ENCODE data around the gene QRFPR.

QRFPR gene

DNA sequence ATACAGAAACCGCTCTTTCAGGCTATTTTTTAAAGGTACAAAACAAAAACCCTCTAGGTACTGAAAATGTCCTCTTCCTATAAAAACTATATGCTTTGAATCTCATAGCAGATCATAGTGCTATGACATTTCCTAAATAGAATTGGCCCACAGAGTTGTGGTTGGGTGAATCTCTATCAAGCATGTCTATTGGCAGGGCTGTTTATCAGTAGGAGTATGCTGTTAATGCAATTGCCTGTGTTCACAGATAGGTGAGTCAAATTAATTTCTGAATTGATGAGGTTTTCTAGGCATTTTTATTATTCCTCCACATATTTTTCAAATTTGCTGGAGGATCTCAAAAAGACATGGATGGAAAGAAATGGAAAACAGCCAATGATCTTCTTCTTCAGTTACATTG, 73.9 kb downstream of the QRFPR start:
- TF ChIP-seq, protein P1, sequence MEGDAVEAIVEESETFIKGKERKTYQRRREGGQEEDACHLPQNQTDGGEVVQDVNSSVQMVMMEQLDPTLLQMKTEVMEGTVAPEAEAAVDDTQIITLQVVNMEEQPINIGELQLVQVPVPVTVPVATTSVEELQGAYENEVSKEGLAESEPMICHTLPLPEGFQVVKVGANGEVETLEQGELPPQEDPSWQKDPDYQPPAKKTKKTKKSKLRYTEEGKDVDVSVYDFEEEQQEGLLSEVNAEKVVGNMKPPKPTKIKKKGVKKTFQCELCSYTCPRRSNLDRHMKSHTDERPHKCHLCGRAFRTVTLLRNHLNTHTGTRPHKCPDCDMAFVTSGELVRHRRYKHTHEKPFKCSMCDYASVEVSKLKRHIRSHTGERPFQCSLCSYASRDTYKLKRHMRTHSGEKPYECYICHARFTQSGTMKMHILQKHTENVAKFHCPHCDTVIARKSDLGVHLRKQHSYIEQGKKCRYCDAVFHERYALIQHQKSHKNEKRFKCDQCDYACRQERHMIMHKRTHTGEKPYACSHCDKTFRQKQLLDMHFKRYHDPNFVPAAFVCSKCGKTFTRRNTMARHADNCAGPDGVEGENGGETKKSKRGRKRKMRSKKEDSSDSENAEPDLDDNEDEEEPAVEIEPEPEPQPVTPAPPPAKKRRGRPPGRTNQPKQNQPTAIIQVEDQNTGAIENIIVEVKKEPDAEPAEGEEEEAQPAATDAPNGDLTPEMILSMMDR (IDR thresholded peaks at IDR 0.05; ENCODE audit: insufficient read depth, missing control alignments): no peak
- FAIRE-seq (no peak), DNase-seq (ENCODE audit: insufficient read length, low spot score) (no peak)

DNA sequence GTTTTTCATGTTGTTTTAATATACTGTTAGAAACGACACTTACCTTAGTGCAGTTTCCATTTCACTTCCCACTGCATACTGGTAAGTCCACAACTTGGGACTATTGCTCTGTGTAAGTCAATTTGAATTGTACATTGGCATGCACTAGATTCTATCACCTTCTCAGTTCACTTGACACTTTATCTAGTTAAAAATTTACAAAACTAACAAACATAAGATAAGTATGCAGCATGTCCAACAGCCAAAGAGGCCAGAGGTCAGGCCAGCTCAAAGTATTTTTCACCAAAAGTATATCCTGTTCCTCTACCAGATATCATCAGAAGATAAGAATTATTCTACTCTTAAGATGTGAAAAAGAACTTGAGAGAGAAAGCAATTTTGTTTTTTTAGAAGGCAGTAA, 75.9 kb downstream of the QRFPR start:
- FAIRE-seq (no peak), DNase-seq (ENCODE audit: insufficient read length, low spot score) (no peak)
- TF ChIP-seq, protein P1 (IDR thresholded peaks at IDR 0.05; ENCODE audit: insufficient read depth, missing control alignments): no peak

DNA sequence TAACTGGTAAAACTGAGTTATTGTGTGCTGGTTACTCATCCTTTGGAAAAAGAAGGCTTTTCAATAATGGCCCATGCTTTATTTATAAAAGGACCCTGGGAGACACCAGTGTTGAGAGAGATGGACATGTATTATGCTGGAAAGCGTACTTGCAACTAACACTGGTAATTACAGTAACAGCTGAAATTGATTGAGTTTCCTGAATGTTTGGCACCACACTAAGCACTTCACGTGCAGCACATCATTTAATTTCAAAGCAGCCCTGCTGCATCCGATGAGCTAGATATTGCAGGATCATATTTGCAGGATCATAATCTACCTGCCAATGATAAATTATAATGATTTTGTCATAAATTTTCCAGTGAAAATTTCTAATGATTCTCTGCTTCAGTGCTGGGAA, 81.5 kb downstream of the QRFPR start:
- TF ChIP-seq, protein P1 (IDR thresholded peaks at IDR 0.05; ENCODE audit: insufficient read depth, missing control alignments): no peak
- FAIRE-seq: no peak
- DNase-seq (ENCODE audit: insufficient read length, low spot score): no peak

DNA sequence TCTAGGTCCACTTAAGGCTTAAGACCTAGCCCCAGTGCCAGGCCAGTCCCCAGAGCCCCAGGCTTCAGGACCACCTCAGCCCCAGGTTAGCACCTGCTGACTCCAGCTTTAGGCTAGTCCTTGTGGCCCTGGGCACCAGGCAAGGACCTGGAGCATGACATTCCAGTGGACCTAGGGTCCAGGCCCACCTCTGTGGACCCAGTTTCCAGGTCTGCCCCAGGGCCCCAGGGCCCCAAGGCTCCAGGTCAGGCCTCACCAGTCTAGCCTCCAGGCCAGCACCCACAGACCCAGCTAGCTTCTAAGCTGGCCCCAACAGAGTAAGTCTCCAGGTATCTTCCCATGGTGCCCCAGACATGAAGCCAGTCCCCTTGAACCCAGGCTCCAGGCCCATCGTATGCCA, 97.5 kb downstream of the QRFPR start:
- no peak for FAIRE-seq
- no peak for DNase-seq (ENCODE audit: insufficient read length, low spot score)
- TF ChIP-seq, protein P1 (IDR thresholded peaks at IDR 0.05; ENCODE audit: insufficient read depth, missing control alignments): no peak

DNA sequence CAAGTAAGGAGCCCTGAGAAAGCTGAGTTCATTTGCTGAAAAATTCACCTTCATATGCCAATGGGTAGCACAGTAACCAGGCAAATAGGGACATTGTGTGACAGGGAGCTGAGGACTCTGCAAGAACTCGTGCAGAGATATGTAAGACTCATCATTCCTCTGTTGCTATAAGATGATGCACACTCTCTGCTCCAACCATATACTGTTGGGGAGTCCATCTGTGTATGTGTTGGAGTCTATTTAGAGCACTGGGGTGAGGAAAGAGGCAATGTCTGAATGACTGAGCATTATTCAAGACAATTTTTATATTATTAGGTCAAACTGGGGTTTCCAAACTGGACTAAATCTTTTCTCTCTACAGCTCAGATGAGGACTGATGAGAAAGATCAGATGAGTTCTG, 100.4 kb downstream of the QRFPR start:
- FAIRE-seq: no peak
- TF ChIP-seq, protein P1 (IDR thresholded peaks at IDR 0.05; ENCODE audit: insufficient read depth, missing control alignments): no peak

DNA sequence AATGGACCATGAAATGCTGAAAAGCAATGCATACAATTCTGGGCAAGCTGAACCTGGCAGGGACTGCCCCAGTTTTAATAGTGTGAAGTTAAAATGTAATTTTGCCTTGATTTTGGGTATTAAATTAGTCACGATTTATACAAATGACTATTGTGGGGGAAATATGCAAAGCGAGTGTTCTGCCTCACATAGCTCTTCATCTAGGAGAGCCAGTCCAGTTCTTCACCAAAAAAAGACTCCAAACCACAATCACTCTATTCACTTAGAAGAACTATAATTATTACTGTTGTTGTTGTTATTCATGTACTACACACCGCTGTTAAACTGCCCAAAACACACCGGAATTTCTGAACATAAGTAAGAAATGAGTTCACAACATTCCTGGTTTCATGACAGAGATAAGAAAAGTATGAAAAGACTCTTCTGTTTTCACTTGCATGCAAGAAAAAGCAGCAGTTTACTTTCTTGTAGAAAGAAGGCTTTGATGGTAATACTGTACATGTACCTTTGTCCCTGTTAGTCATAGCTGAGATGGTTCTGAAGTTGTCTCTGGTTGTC, 101.9 kb downstream of the QRFPR start:
- TF ChIP-seq, protein P1 (IDR thresholded peaks at IDR 0.05; ENCODE audit: insufficient read depth, missing control alignments): no peak
- FAIRE-seq: no peak
- no peak for DNase-seq (ENCODE audit: insufficient read length, low spot score)

More for the DNA sequence above, 100.4 kb downstream of the QRFPR start:
- no peak for DNase-seq (ENCODE audit: insufficient read length, low spot score)

Data from D721Med (cell line).